Esophagus muscularis mucosa (tissue), 4 donors: ENCODE data around the gene UFD1. TPM values are rescaled to one million over a fixed set of nuclear protein-coding genes. Genes with fewer than 3 reads are reported as not detected.

ENCODE experiments used
- DNase-seq: peaks from one replicate; pipeline ENCODE4 v3.0.0-alpha.2; 2017; ENCODE audit errors: extremely low spot score
- H3K27ac ChIP-seq, 4 donors: fragments of 200-600 bp; sonication (generic); replicated peaks in 1 of 4; 1 replicate in 3 of 4; 2 replicates in 1 of 4; pipeline ENCODE4 v1.5.1; 2016 to 2019; ENCODE audit warnings: mild to moderate bottlenecking in 1 of 4
- H3K27me3 ChIP-seq, 4 donors: fragments of 200-600 bp; sonication (generic); one replicate each; pipeline versions ENCODE4 v1.5.1 to v1.6.0; 2016 to 2019
- H3K36me3 ChIP-seq, 4 donors: fragments of 200-600 bp; sonication (generic); one replicate each; pipeline ENCODE4 v1.5.1; 2016 to 2019
- H3K4me1 ChIP-seq, 4 donors: fragments of 200-600 bp; sonication (generic); one replicate each; pipeline ENCODE4 v1.5.1; 2016 to 2019
- H3K4me3 ChIP-seq, 4 donors: fragments of 200-600 bp; sonication (generic); 1 replicate in 2 of 4; 2 replicates in 2 of 4; pipeline ENCODE4 v1.5.1; 2016 to 2019; ENCODE audit warnings: mild to moderate bottlenecking in 4 of 4, moderate library complexity in 1 of 4
- H3K9me3 ChIP-seq, 4 donors: fragments of 200-600 bp; sonication (generic); 1 replicate in 3 of 4; 2 replicates in 1 of 4; pipeline ENCODE4 v1.5.1; 2016 to 2019
- CTCF ChIP-seq, 3 experiments: fragments of 200-600 bp in 2 of 3; fragments of 450-650 bp in 1 of 3; sonication (generic) in 2 of 3; IDR thresholded peaks; one replicate each; pipeline ENCODE4 v1.5.1; 2017 to 2019; ENCODE audit warnings: antibody characterized with exemption in 3 of 3, mild to moderate bottlenecking in 2 of 3, moderate library complexity in 1 of 3
- EP300 ChIP-seq: sonication (generic); formaldehyde crosslinking; IDR thresholded peaks from one replicate; pipeline ENCODE4 v1.6.1; 2017; ENCODE audit warnings: antibody characterized with exemption
- POLR2A ChIP-seq: fragments of 450-650 bp; IDR thresholded peaks from one replicate; pipeline ENCODE4 v1.6.1; 2017; ENCODE audit warnings: antibody characterized with exemption, moderate library complexity, mild to moderate bottlenecking, low read depth
- POLR2AphosphoS5 ChIP-seq, 2 donors: sonication (generic); formaldehyde crosslinking; IDR thresholded peaks; one replicate each; pipeline ENCODE4 v1.6.1; 2017; ENCODE audit warnings: antibody characterized with exemption in 2 of 2
- WGBS: methylation state at CpG from one replicate; pipeline ENCODE4 v1.1.5; 2018; 5-methylcytosine and 5-hydroxymethylcytosine counted together
- intact Hi-C: fragments of 100-400 bp; cut with DNase I; formaldehyde crosslinking; loops from one replicate; pipeline ENCODE4 v1.15.1; 2023
- total RNA-seq, 4 donors: library from RNA; depleted of rRNA; stranded (reverse); fragments of >200 nt; gene quantifications; one replicate each; pipeline versions ENCODE4 v1.1.0 to v1.2.1, GENCODE V29; 2016

Gene UFD1
- total RNA-seq, 4 donors from 2014 or later, result 54.8 to 65.2 (median 57.1) TPM

- WGBS, result 89% methylated on average over 3 of the region's 3 CpGs
- H3K36me3 ChIP-seq, result no peaks in the 10 kb centered on the region
- peaks cover 0 to 4% (median 0%) of the 10 kb centered on the region in 4 donors for H3K4me1 ChIP-seq
- no peaks in the 10 kb centered on the region for H3K27me3 ChIP-seq
- H3K4me3 ChIP-seq, result no peak overlapping the region
- intact Hi-C loops, result no loop called here
- no peak for TF ChIP-seq POLR2A
- TF ChIP-seq CTCF (IDR thresholded peaks at IDR 0.05), result no peak
- no peak for TF ChIP-seq POLR2AphosphoS5 (IDR thresholded peaks at IDR 0.05)
- TF ChIP-seq EP300, result no peak
- H3K27ac ChIP-seq, result no peak overlapping the region
- no peaks in the 10 kb centered on the region for H3K9me3 ChIP-seq
- no peak for DNase-seq
Observed at GRCh38 chr22:19501897-19502447, 23.0 kb upstream of the UFD1 start.

DNA sequence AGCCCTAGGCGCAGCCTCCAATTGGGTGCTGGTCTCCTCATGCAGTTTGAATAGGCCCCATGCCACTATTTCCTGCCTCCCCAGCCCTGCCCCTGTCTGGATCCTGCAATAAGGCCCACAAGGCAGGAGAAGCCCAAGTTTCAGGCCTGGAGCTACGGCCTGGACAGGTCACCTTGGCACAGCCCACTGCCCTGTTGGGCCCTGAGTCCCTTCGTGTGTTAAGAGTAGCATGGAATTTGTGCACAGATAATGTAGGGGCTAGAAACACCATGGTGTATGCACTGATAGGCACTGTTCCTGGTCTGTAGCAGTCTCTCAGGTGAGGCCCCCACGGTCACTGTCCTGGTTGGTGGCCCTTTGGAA is 20.9 kb upstream of the UFD1 start:
- H3K27ac ChIP-seq, result no peak overlapping the region
- no peak overlapping the region for H3K4me3 ChIP-seq
- H3K4me1 ChIP-seq, result peaks cover 0 to 4% (median 0%) of the 10 kb centered on the region in 4 donors
- no peak for DNase-seq
- intact Hi-C loops, result no loop called here
- no peaks in the 10 kb centered on the region for H3K9me3 ChIP-seq
- WGBS, result 100% methylated on average over 4 of the region's 4 CpGs
- no peaks in the 10 kb centered on the region for H3K27me3 ChIP-seq
- TF ChIP-seq EP300, result no peak
- TF ChIP-seq POLR2A, result no peak
- TF ChIP-seq CTCF (IDR thresholded peaks at IDR 0.05), result no peak
- H3K36me3 ChIP-seq, result no peaks in the 10 kb centered on the region

DNA sequence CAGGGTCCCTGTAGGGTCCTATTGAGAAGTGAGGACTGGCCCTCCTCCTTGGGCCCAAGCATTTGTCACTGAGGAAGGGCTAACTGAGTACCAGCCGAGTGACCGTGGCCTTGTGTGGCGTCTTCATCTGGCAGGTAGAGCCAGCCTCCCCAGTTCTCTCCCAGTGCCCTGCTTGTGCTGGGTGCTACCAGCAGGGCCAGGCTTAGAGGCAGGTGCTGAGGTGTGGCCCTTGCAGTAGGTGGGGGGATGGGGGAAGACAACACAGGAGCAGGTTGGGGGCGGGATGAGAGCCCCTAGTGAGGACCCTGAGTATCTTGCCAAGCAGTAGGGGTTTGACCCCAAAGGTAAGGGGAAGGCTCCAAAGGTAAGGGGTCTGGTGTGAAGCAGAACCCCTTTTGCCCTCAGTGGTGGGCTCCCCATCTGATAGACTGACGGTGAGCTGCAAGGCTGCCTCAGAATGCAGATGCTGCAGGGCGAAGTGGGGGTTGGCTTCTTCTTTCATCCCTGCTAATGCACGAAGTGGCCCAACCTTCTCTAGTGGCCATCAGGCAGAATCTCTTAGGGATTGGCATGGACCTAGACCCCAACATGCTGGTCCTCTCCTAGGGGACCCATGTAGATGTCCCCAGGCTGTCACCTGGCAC is 20.4 kb upstream of the UFD1 start:
- H3K36me3 ChIP-seq, result no peaks in the 10 kb centered on the region
- DNase-seq, result no peak
- H3K4me1 ChIP-seq, result peaks cover 0 to 4% (median 0%) of the 10 kb centered on the region in 4 donors
- intact Hi-C loops, result no loop called here
- peaks cover 0 to under 1% (median 0%) of the 10 kb centered on the region in 4 donors for H3K27me3 ChIP-seq
- H3K9me3 ChIP-seq, result no peaks in the 10 kb centered on the region
- H3K4me3 ChIP-seq, result no peak overlapping the region
- no peak overlapping the region for H3K27ac ChIP-seq
- no peak for TF ChIP-seq POLR2AphosphoS5 (IDR thresholded peaks at IDR 0.05)
- no peak for TF ChIP-seq CTCF (IDR thresholded peaks at IDR 0.05)
- no peak for TF ChIP-seq POLR2A
- TF ChIP-seq EP300, result no peak
- WGBS, result 94% methylated on average over 3 of the region's 7 CpGs

DNA sequence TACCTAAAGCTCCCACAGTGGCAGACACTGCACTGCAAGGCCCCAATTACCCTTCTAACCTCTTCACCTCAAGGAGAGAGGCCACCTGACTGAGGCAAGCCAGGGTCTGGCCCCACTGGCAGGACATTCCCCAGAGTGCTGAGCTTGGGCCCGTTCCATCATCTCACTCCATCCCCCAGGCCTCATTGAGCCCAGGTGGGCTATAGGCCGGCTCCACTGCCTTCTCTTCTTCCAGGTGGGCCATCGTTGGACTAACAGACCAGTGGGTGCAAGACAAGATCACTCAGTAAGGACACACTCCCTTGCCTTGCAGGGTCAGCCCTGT is 19.8 kb upstream of the UFD1 start:
- 100% methylated on average over 3 of the region's 3 CpGs for WGBS

More for the DNA sequence above, 19.8 kb upstream of the UFD1 start:
- Histone ChIP-seq H3K27ac (no peak overlapping the region), H3K9me3 (no peaks in the 10 kb centered on the region), H3K4me1 (peaks cover 0 to 4% (median 0%) of the 10 kb centered on the region in 4 donors), H3K27me3 (peaks cover 0 to 6% (median 0%) of the 10 kb centered on the region in 4 donors), H3K4me3 (no peak overlapping the region), H3K36me3 (no peaks in the 10 kb centered on the region)
- intact Hi-C loops, result no loop called here
- no peak for DNase-seq
- TF ChIP-seq CTCF (IDR thresholded peaks at IDR 0.05) (no peak), EP300 (no peak), POLR2A (no peak), POLR2AphosphoS5 (IDR thresholded peaks at IDR 0.05) (no peak)
